ENCODE results near the gene CEP97.
"Not testable (repeated sequence)": the region's sequence is repeated elsewhere in the genome, so short reads cannot be mapped to it uniquely, and the experiment has no call there.

DNA sequence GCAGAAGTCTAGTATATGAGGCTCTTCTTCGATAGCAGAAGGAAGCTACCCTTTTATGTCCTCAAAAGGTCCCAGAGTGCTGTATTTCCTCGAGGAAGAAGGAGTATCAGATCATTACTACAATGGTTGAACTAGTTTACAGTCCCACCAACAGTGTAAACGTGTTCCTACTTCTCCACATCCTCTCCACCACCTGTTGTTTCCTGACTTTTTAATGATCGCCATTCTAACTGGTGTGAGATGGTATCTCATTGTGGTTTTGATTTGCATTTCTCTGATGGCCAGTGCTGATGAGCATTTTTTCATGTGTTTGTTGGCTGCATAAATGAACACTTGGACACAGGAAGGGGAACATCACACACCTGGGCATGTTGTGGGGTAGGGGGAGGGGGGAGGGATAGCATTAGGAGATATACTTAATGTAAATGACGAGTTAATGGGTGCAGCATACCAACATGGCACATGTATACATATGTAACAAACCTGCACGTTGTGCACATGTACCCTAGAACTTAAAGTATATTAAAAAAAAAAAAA is 53.4 kb downstream of the CEP97 start:
- TF ChIP-seq, protein P1, sequence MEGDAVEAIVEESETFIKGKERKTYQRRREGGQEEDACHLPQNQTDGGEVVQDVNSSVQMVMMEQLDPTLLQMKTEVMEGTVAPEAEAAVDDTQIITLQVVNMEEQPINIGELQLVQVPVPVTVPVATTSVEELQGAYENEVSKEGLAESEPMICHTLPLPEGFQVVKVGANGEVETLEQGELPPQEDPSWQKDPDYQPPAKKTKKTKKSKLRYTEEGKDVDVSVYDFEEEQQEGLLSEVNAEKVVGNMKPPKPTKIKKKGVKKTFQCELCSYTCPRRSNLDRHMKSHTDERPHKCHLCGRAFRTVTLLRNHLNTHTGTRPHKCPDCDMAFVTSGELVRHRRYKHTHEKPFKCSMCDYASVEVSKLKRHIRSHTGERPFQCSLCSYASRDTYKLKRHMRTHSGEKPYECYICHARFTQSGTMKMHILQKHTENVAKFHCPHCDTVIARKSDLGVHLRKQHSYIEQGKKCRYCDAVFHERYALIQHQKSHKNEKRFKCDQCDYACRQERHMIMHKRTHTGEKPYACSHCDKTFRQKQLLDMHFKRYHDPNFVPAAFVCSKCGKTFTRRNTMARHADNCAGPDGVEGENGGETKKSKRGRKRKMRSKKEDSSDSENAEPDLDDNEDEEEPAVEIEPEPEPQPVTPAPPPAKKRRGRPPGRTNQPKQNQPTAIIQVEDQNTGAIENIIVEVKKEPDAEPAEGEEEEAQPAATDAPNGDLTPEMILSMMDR (conservative IDR thresholded peaks at IDR 0.05), result not testable (repeated sequence)
- TF ChIP-seq EZH2 (IDR thresholded peaks at IDR 0.05; ENCODE audit: low read depth), result not testable (repeated sequence)
